Stimulated activated CD8-positive, alpha-beta memory T cell treated with anti-CD3 and anti-CD28 coated beads, Interleukin-15, amount 100 ng/mL, for 4 hours (primary cell): ENCODE data around the gene CTBP2.

Experiments
- DNase-seq, 2 donors: peaks; one replicate each; pipeline ENCODE4 v3.0.0-alpha.2; 2020; ENCODE audit warnings: low read depth in 2 of 2

The CTBP2 gene

GRCh38 chr10:125106586-125106985 lies 53.8 kb downstream of the CTBP2 start:
- no peak for DNase-seq

GRCh38 chr10:125105706-125106255 lies 54.6 kb downstream of the CTBP2 start:
- DNase-seq, result no peak

GRCh38 chr10:125105155-125105554 lies 55.2 kb downstream of the CTBP2 start:
- DNase-seq, result no peak

GRCh38 chr10:125104559-125104958 lies 55.8 kb downstream of the CTBP2 start:
- DNase-seq, result no peak

DNA sequence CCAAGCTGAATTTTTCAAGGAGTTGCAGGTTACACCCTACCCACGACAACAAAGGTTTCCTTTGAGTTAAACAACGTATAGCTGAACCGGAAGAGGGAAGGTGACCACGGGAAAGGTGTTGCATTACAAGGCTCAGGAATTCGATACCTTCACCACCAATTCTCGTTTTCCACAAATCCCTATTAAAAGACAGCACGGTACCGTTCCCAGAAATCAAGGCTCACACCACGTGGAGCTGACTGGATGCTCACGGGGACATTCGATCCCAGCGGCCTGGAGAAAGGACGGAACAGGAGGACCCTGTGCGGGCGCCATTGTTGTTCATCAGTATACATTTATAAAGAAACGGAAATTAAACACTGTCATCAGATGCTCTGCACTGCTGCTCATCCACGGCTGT lies 56.4 kb downstream of the CTBP2 start:
- DNase-seq, result no peak

GRCh38 chr10:125103466-125103865 lies 56.9 kb downstream of the CTBP2 start:
- DNase-seq, result no peak

DNA sequence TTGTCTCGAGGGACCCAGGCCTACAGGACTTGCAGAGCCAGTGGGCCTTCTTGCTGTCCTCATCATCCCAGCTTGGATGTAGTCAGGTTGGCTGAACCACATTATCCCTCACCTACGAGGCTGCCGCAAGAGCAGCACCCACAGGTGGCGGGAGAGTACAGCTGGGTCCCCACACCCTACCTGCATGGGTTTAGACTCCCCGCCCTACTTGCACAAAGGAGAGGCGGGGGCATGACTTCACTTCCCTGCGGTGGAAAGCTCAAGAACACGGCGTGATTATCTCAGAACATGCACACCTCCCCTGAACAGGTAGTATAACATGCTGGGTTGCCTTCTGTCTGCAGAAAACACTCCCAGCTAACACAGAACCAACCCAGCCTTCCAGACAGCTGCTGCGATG lies 57.5 kb downstream of the CTBP2 start:
- DNase-seq, result no peak

- no peak for DNase-seq
Measured at GRCh38 chr10:125102246-125102645, 58.1 kb downstream of the CTBP2 start.

- DNase-seq, result no peak
Measured at GRCh38 chr10:125101581-125101980, 58.8 kb downstream of the CTBP2 start.

DNA sequence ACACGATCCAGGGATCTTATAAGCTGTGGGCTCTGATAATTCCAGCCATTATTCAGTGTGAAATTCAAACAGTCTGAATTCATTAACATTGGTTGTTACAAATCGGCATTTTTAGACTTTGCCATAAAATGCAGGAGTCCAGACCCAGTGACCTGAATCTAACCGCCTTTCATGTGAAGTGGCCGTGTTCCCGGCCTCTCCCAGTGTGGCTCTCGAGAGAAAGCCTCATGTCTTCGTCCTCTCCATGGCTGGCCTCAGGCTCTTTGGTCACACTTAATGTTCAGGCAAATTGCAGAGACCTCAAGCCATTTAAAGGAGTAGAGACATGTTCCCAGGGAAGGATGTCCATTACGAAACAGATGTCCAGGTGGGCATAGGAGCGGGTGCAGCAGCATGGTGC lies 59.3 kb downstream of the CTBP2 start:
- DNase-seq, result no peak

DNA sequence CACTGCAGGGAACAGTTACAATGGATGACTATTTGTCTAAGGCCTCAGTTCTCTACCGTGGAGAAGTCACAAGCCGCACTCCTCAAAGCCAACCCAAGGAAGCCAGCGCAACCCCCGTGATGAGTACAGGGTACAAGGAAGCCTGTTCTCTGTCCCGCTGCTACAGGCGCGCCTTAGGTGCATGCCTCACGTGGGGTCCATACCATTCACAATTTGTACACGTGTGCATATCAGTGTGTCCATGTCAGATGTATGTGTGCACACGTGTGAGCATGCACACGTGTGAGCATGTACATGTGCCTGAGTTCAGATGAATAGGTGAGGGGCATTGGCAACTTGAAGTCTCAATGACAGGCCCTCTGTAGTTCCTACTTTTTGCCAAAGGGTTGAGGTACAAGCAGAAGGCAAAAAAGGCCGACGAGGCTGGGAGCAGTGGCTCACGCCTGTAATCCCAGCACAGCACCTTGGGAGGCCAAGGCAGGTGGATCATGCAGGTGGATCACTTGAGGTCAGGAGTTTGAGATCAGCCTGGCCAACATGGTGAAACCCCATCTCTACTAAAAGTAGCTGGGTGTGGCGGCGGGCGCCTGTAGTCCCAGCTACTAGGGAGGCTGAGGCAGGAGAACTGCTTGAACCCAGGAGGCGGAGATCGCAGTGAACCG lies 62.8 kb downstream of the CTBP2 start:
- no peak for DNase-seq

- no peak for DNase-seq
Measured at GRCh38 chr10:125096975-125097374, 63.4 kb downstream of the CTBP2 start.

DNA sequence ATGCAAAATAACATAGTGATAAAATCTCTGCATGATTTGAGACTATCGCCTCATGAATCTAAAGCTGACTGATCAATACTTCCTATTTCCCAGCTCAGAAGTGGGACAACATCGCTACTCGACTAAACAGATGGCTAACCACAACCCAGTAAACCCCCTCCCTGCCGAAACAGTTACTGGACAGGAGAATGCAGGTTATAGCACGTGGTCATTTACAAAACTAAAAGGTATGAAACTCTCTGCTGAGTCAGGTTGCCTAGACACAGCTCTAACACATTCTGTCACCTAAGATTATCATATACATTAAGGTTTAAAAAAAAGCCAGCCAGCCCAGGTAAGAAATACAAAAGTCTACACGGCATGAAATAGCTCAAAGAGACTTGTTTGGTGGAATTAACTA lies 64.0 kb downstream of the CTBP2 start:
- DNase-seq, result no peak

GRCh38 chr10:125095776-125096175 lies 64.6 kb downstream of the CTBP2 start:
- DNase-seq, result no peak

GRCh38 chr10:125095228-125095627 lies 65.1 kb downstream of the CTBP2 start:
- DNase-seq, result no peak

DNA sequence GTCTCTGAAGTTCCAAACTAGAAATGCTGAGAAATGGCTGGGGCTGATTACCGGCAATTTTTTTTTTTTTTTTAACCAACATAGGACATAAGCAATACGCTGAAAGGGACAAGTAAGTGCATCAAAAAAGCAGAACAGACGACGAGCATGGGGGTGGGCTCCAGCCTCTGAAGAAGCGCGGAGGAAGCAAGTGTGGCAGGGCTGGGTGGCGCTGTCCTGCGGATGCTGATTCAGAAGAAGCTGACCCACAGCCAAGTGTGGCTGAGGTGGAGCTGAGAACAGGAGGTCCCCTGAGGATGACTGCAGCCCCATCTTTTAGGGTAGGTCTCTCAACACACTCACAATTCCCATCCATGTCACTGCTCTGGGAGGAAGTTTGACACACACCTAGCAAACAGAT lies 65.6 kb downstream of the CTBP2 start:
- no peak for DNase-seq

GRCh38 chr10:125093974-125094705 lies 66.2 kb downstream of the CTBP2 start:
- DNase-seq, result no peak

- DNase-seq, result no peak
Measured at GRCh38 chr10:125093199-125093973, 67.0 kb downstream of the CTBP2 start.

GRCh38 chr10:125092564-125093031 lies 67.8 kb downstream of the CTBP2 start:
- DNase-seq, result no peak

DNA sequence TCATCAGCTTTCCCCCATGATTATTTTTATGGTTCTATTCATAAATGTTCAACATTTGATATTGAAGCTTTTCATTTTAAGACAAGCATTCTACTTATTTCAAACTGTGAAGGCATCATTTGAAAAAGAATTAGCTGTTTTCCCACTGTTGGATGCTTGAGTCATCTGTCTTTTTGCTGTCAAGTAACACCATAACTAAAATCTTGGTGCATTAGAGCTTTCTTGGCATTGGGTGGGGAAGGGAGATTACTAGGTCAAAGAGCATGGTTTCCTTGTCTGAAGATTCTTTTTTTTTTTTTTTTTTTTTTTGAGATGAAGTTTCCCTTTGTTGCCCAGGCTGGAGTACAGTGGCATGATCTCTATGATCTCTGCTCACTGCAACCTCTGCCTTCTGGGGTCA lies 68.5 kb downstream of the CTBP2 start:
- no peak for DNase-seq

DNA sequence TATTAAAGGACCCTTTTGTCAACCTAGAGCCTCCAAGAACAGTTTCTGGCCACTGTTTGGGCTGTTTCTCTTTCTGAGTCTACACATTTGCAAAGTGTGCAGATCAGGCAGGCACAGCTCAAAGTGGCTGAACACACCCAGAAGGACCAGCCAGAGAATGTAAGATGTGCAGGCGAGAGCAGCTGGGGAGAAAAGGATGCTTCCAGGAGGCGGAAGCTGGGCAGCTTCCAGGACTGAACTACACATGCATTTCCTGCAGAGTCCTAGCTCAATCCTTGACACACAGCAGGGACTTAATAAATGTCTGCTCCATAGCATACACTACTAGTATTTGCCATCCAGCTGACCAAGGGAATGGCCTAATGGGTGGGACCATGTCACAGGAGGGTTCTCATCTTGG lies 70.9 kb downstream of the CTBP2 start:
- no peak for DNase-seq

GRCh38 chr10:125087897-125088215 lies 72.5 kb downstream of the CTBP2 start:
- no peak for DNase-seq
